Measurements from ENCODE around the gene USP12.
"Not testable (repeated sequence)": the region's sequence is repeated elsewhere in the genome, so short reads cannot be mapped to it uniquely, and the experiment has no call there.

DNA sequence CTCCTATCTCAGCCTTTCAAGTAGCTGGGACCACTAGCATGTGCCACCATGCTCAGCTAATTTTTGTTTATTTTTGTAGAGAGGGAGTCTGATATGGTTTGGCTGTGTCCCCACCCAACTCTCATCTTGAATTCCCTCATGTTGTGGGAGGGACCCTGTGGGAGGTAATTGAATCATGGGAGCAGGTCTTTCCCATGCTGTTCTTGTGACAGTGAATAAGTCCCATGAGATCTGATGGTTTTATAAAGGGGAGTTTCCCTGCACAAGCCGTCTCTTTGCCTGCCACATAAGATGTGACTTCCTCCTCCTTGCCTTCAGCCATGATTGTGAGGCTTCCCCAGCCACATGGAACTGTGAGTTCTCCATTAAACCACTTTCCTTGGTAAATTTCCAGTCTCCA lies 20.8 kb upstream of the USP12 start:
- TF ChIP-seq, protein P1, sequence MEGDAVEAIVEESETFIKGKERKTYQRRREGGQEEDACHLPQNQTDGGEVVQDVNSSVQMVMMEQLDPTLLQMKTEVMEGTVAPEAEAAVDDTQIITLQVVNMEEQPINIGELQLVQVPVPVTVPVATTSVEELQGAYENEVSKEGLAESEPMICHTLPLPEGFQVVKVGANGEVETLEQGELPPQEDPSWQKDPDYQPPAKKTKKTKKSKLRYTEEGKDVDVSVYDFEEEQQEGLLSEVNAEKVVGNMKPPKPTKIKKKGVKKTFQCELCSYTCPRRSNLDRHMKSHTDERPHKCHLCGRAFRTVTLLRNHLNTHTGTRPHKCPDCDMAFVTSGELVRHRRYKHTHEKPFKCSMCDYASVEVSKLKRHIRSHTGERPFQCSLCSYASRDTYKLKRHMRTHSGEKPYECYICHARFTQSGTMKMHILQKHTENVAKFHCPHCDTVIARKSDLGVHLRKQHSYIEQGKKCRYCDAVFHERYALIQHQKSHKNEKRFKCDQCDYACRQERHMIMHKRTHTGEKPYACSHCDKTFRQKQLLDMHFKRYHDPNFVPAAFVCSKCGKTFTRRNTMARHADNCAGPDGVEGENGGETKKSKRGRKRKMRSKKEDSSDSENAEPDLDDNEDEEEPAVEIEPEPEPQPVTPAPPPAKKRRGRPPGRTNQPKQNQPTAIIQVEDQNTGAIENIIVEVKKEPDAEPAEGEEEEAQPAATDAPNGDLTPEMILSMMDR (IDR thresholded peaks at IDR 0.05) = not testable (repeated sequence)
- TF ChIP-seq POLR2A, EP300 (IDR thresholded peaks at IDR 0.05): not testable (repeated sequence)

Measured in ovary (tissue), 3 donors.